ENCODE results near the gene KCNAB2. TPM values are rescaled to one million over a fixed set of nuclear protein-coding genes. Genes with fewer than 3 reads are reported as not detected.
A peak's percentile ranks its signal among the peaks of the same experiment; 100 is the strongest.

The KCNAB2 gene
- total RNA-seq, 1 experiment from 2014 or later = 10.3 TPM

DNA sequence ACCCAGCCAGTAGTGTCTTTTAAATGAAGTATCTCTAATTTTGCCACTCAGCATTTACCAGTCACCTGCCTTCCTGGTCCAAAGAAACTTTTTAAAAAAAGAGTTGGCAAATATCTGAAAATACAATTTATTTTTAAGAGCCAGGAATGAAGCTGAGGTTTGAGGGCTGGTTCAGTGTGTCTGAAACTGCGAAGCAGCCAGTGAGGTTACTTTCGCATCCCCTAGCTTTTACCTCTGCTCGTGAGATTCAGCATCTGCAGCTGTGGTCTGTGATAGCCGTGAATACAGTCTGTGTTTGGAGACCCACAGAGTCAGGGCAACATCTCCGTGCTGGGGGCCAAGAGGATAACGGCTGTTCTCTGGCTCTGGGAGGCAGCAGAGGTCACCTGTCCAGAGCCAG, 21.3 kb upstream of the KCNAB2 start:
- CTCF ChIA-PET = interaction anchor here (1.3 to 3.4 kb wide), 3 partner anchors 10 to 28 kb away, joined by 3 to 46 read pairs (median 13); no protein-coding TSS in a partner anchor
- DNase-seq (ENCODE audit: low spot score) (no peak), ATAC-seq (no peak)
- no peak overlapping the region for H3K4me3 Mint-ChIP-seq
- TF ChIP-seq ZNF263 (CRISPR knock-in tag; IDR thresholded peaks at IDR 0.05; ENCODE audit: low read depth) = no peak
- TF ChIP-seq, protein P1, sequence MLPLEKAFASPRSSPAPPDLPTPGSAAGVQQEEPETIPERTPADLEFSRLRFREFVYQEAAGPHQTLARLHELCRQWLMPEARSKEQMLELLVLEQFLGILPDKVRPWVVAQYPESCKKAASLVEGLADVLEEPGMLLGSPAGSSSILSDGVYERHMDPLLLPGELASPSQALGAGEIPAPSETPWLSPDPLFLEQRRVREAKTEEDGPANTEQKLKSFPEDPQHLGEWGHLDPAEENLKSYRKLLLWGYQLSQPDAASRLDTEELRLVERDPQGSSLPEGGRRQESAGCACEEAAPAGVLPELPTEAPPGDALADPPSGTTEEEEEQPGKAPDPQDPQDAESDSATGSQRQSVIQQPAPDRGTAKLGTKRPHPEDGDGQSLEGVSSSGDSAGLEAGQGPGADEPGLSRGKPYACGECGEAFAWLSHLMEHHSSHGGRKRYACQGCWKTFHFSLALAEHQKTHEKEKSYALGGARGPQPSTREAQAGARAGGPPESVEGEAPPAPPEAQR (CRISPR knock-in tag; IDR thresholded peaks at IDR 0.05) = no peak
- no peak for TF ChIP-seq IRF2 (CRISPR knock-in tag; IDR thresholded peaks at IDR 0.05; ENCODE audit: borderline replicate concordance, low read depth)
- TF ChIP-seq, protein P2, sequence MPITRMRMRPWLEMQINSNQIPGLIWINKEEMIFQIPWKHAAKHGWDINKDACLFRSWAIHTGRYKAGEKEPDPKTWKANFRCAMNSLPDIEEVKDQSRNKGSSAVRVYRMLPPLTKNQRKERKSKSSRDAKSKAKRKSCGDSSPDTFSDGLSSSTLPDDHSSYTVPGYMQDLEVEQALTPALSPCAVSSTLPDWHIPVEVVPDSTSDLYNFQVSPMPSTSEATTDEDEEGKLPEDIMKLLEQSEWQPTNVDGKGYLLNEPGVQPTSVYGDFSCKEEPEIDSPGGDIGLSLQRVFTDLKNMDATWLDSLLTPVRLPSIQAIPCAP (CRISPR knock-in tag; IDR thresholded peaks at IDR 0.05) = no peak
- TF ChIP-seq, protein P3, sequence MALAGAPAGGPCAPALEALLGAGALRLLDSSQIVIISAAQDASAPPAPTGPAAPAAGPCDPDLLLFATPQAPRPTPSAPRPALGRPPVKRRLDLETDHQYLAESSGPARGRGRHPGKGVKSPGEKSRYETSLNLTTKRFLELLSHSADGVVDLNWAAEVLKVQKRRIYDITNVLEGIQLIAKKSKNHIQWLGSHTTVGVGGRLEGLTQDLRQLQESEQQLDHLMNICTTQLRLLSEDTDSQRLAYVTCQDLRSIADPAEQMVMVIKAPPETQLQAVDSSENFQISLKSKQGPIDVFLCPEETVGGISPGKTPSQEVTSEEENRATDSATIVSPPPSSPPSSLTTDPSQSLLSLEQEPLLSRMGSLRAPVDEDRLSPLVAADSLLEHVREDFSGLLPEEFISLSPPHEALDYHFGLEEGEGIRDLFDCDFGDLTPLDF (CRISPR knock-in tag; IDR thresholded peaks at IDR 0.05) = no peak
- no peaks in the 10 kb centered on the region for H3K36me3 Mint-ChIP-seq
- POLR2A ChIA-PET = interaction anchor here (0.6 kb wide), 1 partner anchor 14 kb away, joined by 3 read pairs; no protein-coding TSS in a partner anchor
- H3K27me3 Mint-ChIP-seq (ENCODE audit: low read depth) = no peaks in the 10 kb centered on the region
- no peaks in the 10 kb centered on the region for H3K9me3 Mint-ChIP-seq
- H3K4me1 Mint-ChIP-seq = peaks cover 4% of the 10 kb centered on the region; the same call in 1 of the 2 replicates
- no peak overlapping the region for H3K27ac Mint-ChIP-seq

DNA sequence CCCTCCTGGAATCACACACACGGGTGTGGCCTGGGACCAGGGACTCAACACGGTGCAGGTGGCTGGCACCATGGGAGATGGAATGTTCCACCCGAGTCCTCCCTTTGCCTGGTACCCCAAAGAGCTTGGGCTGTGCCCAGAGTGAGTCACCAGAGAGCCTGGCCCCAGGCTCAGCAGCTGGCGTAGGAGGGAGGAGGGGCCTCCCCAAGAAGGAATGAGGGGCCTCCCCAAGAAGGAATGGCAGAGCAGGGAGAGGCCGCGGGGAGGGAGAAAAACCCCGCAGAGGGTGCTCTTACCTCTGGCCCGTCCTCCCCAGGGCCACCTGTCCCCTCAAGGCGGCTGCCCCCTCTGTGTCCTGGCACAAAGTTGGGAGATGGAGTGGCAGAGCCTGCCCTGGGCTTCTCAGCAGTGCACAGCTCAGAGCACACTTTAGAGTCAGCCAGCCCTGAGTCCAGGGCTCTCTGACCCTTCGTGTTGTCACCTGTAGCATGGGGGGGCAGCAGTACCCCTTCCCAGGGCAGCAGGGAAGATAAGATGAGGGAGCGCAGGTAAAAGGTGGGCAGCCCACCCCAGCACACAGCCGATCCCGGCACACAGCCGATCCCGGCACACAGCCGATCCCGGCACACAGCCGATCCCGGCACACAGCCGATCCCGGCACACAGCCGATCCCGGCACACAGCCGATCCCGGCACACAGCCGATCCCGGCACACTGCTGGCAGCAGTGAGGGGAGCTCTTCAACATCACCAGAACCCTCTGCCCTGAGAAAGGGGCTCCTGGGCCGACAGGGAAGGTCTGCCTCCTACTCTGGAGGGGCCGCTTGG, 20.2 kb upstream of the KCNAB2 start:
- Mint-ChIP-seq H3K9me3 (no peaks in the 10 kb centered on the region), H3K27ac (no peak overlapping the region), H3K4me3 (no peak overlapping the region), H3K27me3 (ENCODE audit: low read depth) (no peaks in the 10 kb centered on the region; the same call in 1 of the 2 replicates), H3K4me1 (peaks cover 4% of the 10 kb centered on the region; the same call in 1 of the 2 replicates), H3K36me3 (no peaks in the 10 kb centered on the region)
- DNase-seq (ENCODE audit: low spot score) (no peak), ATAC-seq (no peak)
- TF ChIP-seq, protein P4, sequence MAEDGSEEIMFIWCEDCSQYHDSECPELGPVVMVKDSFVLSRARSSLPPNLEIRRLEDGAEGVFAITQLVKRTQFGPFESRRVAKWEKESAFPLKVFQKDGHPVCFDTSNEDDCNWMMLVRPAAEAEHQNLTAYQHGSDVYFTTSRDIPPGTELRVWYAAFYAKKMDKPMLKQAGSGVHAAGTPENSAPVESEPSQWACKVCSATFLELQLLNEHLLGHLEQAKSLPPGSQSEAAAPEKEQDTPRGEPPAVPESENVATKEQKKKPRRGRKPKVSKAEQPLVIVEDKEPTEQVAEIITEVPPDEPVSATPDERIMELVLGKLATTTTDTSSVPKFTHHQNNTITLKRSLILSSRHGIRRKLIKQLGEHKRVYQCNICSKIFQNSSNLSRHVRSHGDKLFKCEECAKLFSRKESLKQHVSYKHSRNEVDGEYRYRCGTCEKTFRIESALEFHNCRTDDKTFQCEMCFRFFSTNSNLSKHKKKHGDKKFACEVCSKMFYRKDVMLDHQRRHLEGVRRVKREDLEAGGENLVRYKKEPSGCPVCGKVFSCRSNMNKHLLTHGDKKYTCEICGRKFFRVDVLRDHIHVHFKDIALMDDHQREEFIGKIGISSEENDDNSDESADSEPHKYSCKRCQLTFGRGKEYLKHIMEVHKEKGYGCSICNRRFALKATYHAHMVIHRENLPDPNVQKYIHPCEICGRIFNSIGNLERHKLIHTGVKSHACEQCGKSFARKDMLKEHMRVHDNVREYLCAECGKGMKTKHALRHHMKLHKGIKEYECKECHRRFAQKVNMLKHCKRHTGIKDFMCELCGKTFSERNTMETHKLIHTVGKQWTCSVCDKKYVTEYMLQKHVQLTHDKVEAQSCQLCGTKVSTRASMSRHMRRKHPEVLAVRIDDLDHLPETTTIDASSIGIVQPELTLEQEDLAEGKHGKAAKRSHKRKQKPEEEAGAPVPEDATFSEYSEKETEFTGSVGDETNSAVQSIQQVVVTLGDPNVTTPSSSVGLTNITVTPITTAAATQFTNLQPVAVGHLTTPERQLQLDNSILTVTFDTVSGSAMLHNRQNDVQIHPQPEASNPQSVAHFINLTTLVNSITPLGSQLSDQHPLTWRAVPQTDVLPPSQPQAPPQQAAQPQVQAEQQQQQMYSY (CRISPR knock-in tag; IDR thresholded peaks at IDR 0.05) = peak; percentile 77
- TF ChIP-seq ZNF138 (CRISPR knock-in tag; conservative IDR thresholded peaks at IDR 0.05) = no peak
- ChIA-PET POLR2A (no interaction called here), CTCF (interaction anchor here (1.1 to 3.4 kb wide), 6 partner anchors 9 to 179 kb away, joined by 3 to 46 read pairs (median 8); no protein-coding TSS in a partner anchor)

DNA sequence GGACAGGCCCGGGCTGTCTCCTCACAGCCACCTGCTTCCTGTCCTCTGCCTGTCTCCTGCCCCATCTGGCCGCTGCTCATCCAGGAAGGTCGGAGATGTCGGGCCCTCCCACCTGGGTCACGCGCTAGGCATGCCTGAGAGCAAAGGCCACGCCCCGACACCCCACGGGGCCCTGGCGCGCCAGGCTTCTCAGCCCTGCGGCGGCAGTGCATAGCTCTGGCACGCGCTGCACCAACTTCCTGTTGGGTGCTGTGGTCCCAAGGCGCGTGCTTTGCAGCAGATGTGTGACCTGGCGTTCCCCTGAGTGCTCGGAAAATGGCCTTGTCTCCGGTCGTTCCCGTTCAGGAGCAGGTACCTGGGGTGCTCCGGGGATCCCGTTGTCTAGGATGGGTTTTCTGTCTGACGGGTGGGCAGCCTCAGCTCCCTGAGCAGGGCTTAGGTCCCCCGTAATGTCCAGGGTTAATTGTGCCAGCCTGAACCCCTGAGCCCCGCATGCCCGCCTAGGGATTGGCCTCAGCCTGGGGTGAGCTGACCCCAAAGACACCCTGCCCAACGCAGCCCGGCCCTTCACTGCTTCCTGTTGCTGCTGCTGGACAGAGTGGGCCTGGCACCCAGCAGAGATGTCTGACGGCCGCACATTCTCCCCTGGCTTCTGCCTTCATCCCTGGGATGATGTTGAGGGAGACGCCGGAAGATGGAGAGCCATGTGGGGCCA, 19.4 kb upstream of the KCNAB2 start:
- CTCF ChIA-PET = interaction anchor here (1.9 to 3.4 kb wide), 4 partner anchors 8 to 179 kb away, joined by 7 to 46 read pairs (median 12); no protein-coding TSS in a partner anchor
- H3K27ac Mint-ChIP-seq = no peak overlapping the region
- peak; percentile 92 for ATAC-seq
- TF ChIP-seq GABPB1 (CRISPR knock-in tag; IDR thresholded peaks at IDR 0.05) (peak; percentile 58), FOXK1 (CRISPR knock-in tag; IDR thresholded peaks at IDR 0.05) (peak; percentile 63; the same call in 1 of the 2 replicates), GRHL2 (CRISPR knock-in tag; IDR thresholded peaks at IDR 0.05; ENCODE audit: insufficient replicate concordance, severe bottlenecking) (no peak)
- TF ChIP-seq, protein P5, sequence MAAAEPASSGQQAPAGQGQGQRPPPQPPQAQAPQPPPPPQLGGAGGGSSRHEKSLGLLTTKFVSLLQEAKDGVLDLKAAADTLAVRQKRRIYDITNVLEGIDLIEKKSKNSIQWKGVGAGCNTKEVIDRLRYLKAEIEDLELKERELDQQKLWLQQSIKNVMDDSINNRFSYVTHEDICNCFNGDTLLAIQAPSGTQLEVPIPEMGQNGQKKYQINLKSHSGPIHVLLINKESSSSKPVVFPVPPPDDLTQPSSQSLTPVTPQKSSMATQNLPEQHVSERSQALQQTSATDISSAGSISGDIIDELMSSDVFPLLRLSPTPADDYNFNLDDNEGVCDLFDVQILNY (CRISPR knock-in tag; IDR thresholded peaks at IDR 0.05) = no peak
- TF ChIP-seq, protein P6, sequence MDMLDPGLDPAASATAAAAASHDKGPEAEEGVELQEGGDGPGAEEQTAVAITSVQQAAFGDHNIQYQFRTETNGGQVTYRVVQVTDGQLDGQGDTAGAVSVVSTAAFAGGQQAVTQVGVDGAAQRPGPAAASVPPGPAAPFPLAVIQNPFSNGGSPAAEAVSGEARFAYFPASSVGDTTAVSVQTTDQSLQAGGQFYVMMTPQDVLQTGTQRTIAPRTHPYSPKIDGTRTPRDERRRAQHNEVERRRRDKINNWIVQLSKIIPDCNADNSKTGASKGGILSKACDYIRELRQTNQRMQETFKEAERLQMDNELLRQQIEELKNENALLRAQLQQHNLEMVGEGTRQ (CRISPR knock-in tag; IDR thresholded peaks at IDR 0.05) = peak; percentile 61
- TF ChIP-seq, protein P7, sequence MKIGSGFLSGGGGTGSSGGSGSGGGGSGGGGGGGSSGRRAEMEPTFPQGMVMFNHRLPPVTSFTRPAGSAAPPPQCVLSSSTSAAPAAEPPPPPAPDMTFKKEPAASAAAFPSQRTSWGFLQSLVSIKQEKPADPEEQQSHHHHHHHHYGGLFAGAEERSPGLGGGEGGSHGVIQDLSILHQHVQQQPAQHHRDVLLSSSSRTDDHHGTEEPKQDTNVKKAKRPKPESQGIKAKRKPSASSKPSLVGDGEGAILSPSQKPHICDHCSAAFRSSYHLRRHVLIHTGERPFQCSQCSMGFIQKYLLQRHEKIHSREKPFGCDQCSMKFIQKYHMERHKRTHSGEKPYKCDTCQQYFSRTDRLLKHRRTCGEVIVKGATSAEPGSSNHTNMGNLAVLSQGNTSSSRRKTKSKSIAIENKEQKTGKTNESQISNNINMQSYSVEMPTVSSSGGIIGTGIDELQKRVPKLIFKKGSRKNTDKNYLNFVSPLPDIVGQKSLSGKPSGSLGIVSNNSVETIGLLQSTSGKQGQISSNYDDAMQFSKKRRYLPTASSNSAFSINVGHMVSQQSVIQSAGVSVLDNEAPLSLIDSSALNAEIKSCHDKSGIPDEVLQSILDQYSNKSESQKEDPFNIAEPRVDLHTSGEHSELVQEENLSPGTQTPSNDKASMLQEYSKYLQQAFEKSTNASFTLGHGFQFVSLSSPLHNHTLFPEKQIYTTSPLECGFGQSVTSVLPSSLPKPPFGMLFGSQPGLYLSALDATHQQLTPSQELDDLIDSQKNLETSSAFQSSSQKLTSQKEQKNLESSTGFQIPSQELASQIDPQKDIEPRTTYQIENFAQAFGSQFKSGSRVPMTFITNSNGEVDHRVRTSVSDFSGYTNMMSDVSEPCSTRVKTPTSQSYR (CRISPR knock-in tag; IDR thresholded peaks at IDR 0.05) = no peak
- TF ChIP-seq, protein P8, sequence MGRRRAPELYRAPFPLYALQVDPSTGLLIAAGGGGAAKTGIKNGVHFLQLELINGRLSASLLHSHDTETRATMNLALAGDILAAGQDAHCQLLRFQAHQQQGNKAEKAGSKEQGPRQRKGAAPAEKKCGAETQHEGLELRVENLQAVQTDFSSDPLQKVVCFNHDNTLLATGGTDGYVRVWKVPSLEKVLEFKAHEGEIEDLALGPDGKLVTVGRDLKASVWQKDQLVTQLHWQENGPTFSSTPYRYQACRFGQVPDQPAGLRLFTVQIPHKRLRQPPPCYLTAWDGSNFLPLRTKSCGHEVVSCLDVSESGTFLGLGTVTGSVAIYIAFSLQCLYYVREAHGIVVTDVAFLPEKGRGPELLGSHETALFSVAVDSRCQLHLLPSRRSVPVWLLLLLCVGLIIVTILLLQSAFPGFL (CRISPR knock-in tag; IDR thresholded peaks at IDR 0.05; ENCODE audit: borderline replicate concordance) = no peak

More for the DNA sequence above, 19.4 kb upstream of the KCNAB2 start:
- no peaks in the 10 kb centered on the region for H3K36me3 Mint-ChIP-seq
- no peaks in the 10 kb centered on the region; the same call in 1 of the 2 replicates for H3K27me3 Mint-ChIP-seq (ENCODE audit: low read depth)
- H3K9me3 Mint-ChIP-seq = no peaks in the 10 kb centered on the region
- no peak overlapping the region for H3K4me3 Mint-ChIP-seq
- DNase-seq (ENCODE audit: low spot score) = peak; percentile 75
- peaks cover 4% of the 10 kb centered on the region; the same call in 1 of the 2 replicates for H3K4me1 Mint-ChIP-seq
- POLR2A ChIA-PET = no interaction called here

All from WTC11 (cell line).